NCI-H69 (cell line): ENCODE measurements around the gene SLC7A1.
A peak's percentile ranks its signal among the peaks of the same experiment; 100 is the strongest.

Source experiments
- DNase-seq: peaks from one replicate; lab custom pipeline; 2025; lab: John Stamatoyannopoulos, UW

SLC7A1 gene

GRCh38 chr13:29510651-29511084 is 84.8 kb downstream of the SLC7A1 start:
- DNase-seq, result no peak

GRCh38 chr13:29509999-29510589 is 85.4 kb downstream of the SLC7A1 start:
- no peak for DNase-seq

- no peak for DNase-seq
These were observed 86.6 kb downstream of the SLC7A1 start for GRCh38 chr13:29508876-29509252.

- peak; percentile 71 for DNase-seq
These were observed 87.2 kb downstream of the SLC7A1 start for GRCh38 chr13:29508130-29508875.

GRCh38 chr13:29507356-29507755 is 88.1 kb downstream of the SLC7A1 start:
- DNase-seq, result peak; percentile 74

GRCh38 chr13:29505950-29506349 is 89.5 kb downstream of the SLC7A1 start:
- DNase-seq, result no peak

- DNase-seq, result no peak
These were observed 90.0 kb downstream of the SLC7A1 start for GRCh38 chr13:29505511-29505910.

GRCh38 chr13:29504691-29505090 is 90.8 kb downstream of the SLC7A1 start:
- DNase-seq, result no peak

GRCh38 chr13:29503041-29503837 is 92.2 kb downstream of the SLC7A1 start:
- DNase-seq, result no peak

GRCh38 chr13:29502391-29503008 is 93.0 kb downstream of the SLC7A1 start:
- peak; percentile 8 for DNase-seq

GRCh38 chr13:29501674-29502073 is 93.8 kb downstream of the SLC7A1 start:
- DNase-seq, result no peak

GRCh38 chr13:29500386-29500785 is 95.1 kb downstream of the SLC7A1 start:
- DNase-seq, result no peak

- no peak for DNase-seq
These were observed 95.9 kb downstream of the SLC7A1 start for GRCh38 chr13:29499506-29500165.

GRCh38 chr13:29498426-29499040 is 97.0 kb downstream of the SLC7A1 start:
- no peak for DNase-seq

GRCh38 chr13:29497137-29497654 is 98.3 kb downstream of the SLC7A1 start:
- DNase-seq, result peak; percentile 14

GRCh38 chr13:29496241-29496712 is 99.2 kb downstream of the SLC7A1 start:
- peak; percentile 36 for DNase-seq

- DNase-seq, result no peak
These were observed 101.0 kb downstream of the SLC7A1 start for GRCh38 chr13:29494520-29494919.

GRCh38 chr13:29493796-29494195 is 101.7 kb downstream of the SLC7A1 start:
- no peak for DNase-seq

- no peak for DNase-seq
These were observed 104.2 kb downstream of the SLC7A1 start for GRCh38 chr13:29491248-29491647.

GRCh38 chr13:29490561-29490885 is 105.0 kb downstream of the SLC7A1 start:
- DNase-seq, result no peak
